Tongue (tissue), 2 donors: Measurements from ENCODE around the gene DGKD. TPM values are rescaled to one million over a fixed set of nuclear protein-coding genes. Genes with fewer than 3 reads are reported as not detected.
A peak's percentile ranks its signal among the peaks of the same experiment; 100 is the strongest.
"Not testable (repeated sequence)": the region's sequence is repeated elsewhere in the genome, so short reads cannot be mapped to it uniquely, and the experiment has no call there.

ENCODE experiments used
- DNase-seq: peaks from one replicate; pipeline ENCODE4 v3.0.0-alpha.2; 2015
- total RNA-seq: library from RNA; depleted of rRNA; stranded (reverse); fragments of >200 nt; gene quantifications from one replicate; pipeline ENCODE4 v1.2.3, GENCODE V29; 2014

Gene DGKD, protein sequence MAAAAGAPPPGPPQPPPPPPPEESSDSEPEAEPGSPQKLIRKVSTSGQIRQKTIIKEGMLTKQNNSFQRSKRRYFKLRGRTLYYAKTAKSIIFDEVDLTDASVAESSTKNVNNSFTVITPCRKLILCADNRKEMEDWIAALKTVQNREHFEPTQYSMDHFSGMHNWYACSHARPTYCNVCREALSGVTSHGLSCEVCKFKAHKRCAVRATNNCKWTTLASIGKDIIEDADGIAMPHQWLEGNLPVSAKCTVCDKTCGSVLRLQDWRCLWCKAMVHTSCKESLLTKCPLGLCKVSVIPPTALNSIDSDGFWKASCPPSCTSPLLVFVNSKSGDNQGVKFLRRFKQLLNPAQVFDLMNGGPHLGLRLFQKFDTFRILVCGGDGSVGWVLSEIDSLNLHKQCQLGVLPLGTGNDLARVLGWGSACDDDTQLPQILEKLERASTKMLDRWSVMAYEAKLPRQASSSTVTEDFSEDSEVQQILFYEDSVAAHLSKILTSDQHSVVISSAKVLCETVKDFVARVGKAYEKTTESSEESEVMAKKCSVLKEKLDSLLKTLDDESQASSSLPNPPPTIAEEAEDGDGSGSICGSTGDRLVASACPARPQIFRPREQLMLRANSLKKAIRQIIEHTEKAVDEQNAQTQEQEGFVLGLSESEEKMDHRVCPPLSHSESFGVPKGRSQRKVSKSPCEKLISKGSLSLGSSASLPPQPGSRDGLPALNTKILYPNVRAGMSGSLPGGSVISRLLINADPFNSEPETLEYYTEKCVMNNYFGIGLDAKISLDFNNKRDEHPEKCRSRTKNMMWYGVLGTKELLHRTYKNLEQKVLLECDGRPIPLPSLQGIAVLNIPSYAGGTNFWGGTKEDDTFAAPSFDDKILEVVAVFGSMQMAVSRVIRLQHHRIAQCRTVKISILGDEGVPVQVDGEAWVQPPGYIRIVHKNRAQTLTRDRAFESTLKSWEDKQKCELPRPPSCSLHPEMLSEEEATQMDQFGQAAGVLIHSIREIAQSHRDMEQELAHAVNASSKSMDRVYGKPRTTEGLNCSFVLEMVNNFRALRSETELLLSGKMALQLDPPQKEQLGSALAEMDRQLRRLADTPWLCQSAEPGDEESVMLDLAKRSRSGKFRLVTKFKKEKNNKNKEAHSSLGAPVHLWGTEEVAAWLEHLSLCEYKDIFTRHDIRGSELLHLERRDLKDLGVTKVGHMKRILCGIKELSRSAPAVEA
- total RNA-seq: 51.7 TPM

- DNase-seq: peak; percentile 83
Measured at GRCh38 chr2:233353769-233354499, at the start of gene DGKD. DGKD (plus strand) TSS chr2:233354494; CDS start chr2:233354519, 25 bp downstream.

DNA sequence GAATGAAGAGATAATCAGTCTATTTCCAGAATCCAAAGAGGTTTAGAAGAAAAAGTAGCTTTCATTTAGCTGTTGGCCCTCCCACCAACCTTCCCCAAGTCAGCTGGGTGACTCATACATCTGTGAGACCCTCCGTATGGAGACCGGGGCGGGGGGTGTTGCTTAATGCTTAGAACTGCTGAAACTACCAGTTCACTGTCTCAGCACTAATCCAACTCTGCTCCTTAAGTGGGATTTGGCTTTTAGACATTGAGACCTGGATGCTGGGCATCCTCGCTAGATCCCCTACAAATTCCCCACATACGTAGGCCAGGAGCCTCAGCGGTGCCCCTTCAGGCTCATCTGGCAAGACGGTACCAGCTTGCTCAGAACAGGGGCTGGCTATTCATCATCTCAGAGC is 46.7 kb upstream of the DGKD start, which contains the start of gene SAG:
Gene SAG, plus strand, starts transcription at position 252 of the 400 bp plus-strand sequence. CDS start 1,374 bp downstream, outside the sequence.
- DNase-seq: no peak

GRCh38 chr2:233311241-233311926 is 42.9 kb upstream of the DGKD start:
- DNase-seq: no peak

- DNase-seq: no peak
Measured at GRCh38 chr2:233312874-233313273, 41.4 kb upstream of the DGKD start.

GRCh38 chr2:233314180-233314925 is 39.9 kb upstream of the DGKD start:
- DNase-seq: no peak

GRCh38 chr2:233317196-233317943 is 36.9 kb upstream of the DGKD start:
- no peak for DNase-seq

DNA sequence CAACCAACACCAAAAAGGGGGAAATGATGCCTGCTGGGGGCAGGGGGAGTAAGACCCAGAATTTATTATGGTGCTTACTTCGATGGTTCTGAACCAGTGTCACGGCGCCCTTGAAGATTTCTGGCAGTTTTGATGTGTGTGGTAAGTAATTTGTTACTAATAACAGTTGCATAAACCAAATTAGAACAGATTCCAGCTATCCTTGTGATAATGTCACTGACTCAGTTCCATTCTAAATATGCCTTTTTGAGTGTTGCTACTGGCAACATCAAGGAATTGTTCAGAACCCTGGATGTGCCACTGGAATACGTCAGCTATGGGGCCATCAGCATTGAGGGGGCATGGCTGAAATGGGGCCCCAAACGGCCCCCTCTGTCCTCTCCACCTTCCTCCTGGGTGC is 35.0 kb upstream of the DGKD start:
- no peak for DNase-seq

DNA sequence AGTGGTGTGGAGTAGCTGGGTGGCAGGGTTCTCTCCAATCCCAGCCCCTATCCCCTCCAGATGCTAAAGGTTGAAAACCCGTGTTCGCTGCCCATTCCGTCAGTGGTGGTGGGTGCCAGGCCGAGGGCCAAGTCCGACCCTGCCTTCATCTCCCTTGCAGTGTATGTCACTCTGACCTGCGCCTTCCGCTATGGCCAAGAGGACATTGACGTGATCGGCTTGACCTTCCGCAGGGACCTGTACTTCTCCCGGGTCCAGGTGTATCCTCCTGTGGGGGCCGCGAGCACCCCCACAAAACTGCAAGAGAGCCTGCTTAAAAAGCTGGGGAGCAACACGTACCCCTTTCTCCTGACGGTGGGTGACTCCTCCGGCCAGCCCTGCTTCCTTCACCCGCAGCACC is 33.8 kb upstream of the DGKD start:
- DNase-seq: no peak

- no peak for DNase-seq
Measured at GRCh38 chr2:233321166-233321565, 33.1 kb upstream of the DGKD start.

- no peak for DNase-seq
Measured at GRCh38 chr2:233323851-233324250, 30.4 kb upstream of the DGKD start.

DNA sequence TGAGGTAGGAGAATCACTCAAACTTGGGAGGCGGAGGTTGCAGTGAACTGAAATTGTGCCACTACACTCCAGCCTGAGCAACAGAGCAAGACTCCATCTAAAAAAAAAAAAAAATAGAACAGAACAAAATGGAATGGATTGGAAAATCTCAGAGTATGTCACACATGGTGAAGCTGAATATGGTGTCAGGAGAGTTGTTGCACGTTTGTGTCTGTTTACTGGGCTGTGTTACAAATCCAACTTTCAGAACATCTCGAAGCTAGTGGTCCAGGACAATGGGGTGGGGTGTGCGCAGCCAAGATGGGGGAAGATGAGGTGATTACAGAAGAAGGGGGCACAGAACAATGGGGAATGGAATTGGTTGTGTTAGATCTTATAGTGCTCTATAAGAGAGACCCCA is 29.0 kb upstream of the DGKD start:
- no peak for DNase-seq

DNA sequence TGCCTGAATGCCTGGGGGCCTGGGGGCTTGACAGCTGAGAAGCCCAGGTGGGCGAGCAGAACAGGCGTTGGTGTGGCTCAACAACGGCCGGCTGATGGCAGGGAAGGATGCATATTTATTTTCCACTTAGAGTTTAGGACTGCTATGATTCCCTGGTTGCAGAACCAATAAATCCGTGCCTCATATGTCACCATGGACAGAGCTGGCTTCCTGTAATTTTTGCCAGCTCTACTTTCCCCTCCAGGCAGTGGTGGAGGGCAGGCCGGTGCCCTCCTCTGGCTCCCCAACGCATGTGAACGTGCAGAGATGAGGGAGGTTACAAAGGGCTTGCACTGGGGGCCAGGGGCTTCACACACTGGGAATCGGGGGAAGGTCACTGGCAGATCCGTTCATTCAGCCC is 28.5 kb upstream of the DGKD start:
- DNase-seq: no peak

- DNase-seq: no peak
Measured at GRCh38 chr2:233326500-233326899, 27.8 kb upstream of the DGKD start.

DNA sequence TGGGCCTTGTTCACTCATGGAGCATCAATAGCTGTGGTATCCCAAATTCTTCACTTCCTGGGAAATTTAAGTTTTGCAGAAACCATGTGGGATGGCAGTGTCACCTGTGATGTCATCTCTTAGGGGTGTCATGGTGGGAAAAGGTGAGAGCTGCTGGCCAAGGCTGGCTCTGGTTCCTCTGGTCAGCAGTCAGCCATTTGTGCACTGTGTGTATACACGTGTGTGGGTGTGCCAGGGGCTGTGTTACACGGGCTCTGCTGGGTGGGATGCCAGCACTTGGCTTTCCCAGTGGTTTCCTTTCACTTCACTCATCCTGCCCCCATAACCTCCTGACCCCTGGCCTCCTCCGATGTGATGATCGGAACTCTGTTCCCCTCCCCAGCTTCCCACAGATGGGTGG is 25.4 kb upstream of the DGKD start:
- DNase-seq: no peak

DNA sequence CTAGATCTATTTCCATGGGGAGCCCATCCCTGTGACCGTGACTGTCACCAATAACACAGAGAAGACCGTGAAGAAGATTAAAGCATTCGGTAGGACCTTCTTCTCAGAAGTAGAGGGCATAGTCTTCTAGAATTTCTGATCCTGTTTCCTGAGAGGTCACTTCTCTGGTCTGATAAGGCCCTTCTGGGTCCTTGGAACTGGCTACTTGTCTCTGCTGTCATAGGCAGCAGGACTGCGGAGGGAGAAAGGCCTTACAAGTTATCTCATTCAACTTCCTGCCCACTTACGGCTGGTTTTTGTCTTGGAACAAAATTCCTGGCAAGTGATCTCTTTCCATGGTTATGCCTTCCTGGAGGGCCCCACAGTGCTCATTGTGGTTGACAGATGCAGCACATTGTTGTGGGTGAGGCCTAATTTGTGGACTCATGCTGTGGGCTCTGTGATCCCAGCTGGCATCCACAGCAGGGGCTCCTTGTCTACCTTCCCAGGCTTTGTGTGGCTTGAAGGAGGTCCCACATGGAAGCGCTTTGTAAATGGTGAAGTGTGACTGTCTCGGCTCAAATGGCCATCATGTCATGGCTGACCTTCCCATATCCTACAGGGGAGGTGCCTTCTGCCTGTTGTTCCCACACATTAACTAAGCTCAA is 24.7 kb upstream of the DGKD start:
- no peak for DNase-seq

DNA sequence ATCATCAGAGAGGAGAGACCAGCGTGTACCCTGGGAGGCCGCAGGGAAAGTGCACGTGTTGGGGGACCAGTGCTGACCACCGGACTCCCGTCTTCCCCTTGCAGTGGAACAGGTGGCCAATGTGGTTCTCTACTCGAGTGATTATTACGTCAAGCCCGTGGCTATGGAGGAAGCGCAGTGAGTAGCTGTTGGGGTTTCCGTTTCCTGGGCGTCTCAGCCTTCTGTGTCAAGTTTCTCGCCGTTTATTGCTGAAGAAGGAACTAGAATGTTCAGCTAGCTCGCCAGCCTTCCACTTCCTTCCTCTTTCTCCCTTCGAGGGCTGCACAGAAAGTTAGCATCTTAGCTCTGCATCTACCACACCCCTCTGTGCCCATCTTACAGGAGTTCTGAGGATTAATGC is 22.8 kb upstream of the DGKD start:
- no peak for DNase-seq

DNA sequence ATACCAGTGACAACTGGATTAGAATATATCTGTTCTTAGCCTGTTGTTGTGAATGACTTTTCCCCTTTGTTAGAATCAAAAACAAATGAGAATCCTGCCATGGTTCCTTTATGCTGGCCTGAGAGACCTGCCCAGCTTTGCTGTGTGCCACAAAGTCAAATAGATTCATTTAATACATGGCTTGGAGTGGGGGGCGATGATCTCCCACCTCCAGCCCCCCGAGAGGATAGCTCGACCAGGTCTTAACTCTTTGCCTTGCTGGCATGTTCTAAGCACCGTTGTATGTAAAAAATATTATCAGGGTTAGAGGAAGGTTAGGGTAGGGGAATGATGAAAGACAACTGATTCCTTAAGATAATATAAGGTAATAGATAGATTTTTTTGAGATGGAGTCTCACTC is 22.2 kb upstream of the DGKD start:
- no peak for DNase-seq

- no peak for DNase-seq
Measured at GRCh38 chr2:233334915-233335314, 19.4 kb upstream of the DGKD start.

- DNase-seq: not testable (repeated sequence)
Measured at GRCh38 chr2:233336091-233336490, 18.2 kb upstream of the DGKD start.
